HG03575 (cell line): ENCODE data around the gene POLR3F.
A peak's percentile ranks its signal among the peaks of the same experiment; 100 is the strongest.

Source experiments
- ATAC-seq: cut with Tn5 transposase; IDR thresholded peaks from one replicate; pipeline ENCODE4 v1.9.1; 2021; ENCODE audit not compliant: unreplicated experiment, insufficient number of reproducible peaks, low FRiP score; ENCODE audit errors: extremely low read depth

Gene POLR3F

DNA sequence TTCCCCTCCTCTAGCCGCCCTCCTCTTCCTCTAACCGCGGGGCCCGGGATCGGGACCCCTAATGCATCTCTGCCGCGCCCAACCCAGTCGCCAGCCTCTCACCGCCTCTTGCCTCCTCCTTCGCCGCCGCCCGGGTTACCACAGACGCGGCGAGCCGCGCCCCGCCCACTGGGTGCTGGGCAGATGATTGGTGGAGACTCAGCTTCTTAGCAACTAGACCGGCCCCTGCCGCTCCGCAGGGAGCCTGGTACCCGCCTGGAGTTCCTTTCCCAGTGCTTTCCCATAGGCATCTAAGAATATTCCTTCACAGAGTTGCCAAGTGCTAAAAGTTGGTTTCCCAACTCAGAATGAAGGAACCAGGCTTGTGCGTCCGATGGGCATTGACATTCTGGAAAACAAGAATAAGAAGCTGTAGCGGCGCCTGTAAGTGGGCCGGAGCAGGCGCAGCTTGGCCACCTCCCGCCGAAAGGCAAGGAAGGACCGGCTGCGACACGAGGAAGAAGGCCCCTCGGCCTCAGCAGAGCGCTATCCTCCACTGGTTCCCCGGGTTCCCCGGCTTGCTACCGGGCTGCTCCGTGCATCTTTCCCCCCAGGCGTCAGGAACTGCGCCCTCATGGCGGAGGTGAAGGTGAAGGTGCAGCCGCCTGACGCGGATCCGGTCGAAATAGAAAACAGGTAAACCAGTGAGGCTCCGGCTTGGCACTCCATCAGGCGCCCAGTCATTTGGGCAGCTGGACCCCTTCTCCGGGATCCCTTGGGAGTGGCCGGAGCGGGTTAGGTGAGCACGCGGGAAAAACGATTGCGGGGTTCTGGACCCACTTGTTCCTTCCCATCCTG lies at the start of gene POLR3F, which contains the start of gene DZANK1:
Gene POLR3F, plus strand, starts transcription at position 497 of the 837 bp plus-strand sequence. Its CDS starts 117 bp downstream, at position 614.
Gene DZANK1, minus strand, starts transcription at position 137 of the 837 bp plus-strand sequence. CDS start 1,672 bp downstream, outside the sequence.
- peak; percentile 87 for ATAC-seq

- ATAC-seq: no peak
These were observed 45.6 kb upstream of the POLR3F start for GRCh38 chr20:18421608-18422007.

DNA sequence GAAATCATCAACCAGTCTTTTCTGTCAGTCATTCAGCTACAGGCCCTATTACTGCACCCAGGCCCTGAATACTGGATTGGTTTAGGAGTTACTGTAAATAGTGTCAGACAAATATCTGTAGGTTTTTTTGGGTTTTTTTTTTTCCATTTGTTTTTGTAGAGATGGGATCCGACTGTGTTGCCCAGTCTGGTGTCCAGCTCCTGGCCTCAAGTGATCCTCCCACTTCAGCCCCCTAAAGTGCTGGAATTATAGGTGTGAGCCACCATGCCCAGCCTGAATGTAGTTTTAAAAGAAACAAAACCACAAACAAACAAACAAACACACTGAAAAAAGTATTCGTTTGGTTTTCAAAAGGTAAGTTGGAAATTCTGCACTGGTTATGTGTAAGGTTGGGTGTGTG lies 40.0 kb upstream of the POLR3F start:
- ATAC-seq: no peak

GRCh38 chr20:18428490-18429173 lies 38.6 kb upstream of the POLR3F start:
- no peak for ATAC-seq

DNA sequence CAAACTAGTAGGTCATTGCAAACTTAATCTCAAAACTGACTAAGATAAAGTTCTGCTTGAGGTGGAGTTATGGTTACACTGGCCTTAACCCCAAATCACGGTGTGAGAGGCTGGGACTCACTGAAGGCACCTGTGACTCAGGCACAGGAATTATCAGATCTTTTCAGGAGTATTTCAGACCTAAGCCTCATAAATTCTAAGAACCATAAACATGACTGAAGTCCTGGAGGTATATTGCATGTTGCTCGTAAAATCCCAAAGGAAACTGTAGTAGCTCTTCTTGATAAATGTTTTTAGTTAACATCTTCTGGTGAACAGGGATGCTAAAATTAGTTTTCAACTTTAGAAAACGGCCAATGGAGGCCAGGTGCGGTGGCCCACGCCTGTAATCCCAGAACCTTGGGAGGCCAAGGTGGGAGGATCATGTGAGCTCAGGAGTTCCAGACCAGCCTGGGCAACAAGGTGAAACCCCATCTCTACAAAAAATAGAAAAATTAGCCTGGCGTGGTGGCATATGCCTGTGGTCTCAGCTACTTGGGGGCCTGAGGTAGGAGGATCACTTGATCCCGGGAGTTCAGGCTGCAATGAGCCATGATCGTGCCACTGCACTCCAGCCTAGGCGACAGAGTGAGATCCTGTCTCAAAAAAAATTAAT lies 36.9 kb upstream of the POLR3F start:
- ATAC-seq: no peak

- ATAC-seq: no peak
These were observed 36.0 kb upstream of the POLR3F start for GRCh38 chr20:18431206-18431605.

GRCh38 chr20:18436847-18437246 lies 30.3 kb upstream of the POLR3F start:
- no peak for ATAC-seq

GRCh38 chr20:18440403-18440802 lies 26.8 kb upstream of the POLR3F start:
- no peak for ATAC-seq

GRCh38 chr20:18443886-18444285 lies 23.3 kb upstream of the POLR3F start:
- no peak for ATAC-seq

DNA sequence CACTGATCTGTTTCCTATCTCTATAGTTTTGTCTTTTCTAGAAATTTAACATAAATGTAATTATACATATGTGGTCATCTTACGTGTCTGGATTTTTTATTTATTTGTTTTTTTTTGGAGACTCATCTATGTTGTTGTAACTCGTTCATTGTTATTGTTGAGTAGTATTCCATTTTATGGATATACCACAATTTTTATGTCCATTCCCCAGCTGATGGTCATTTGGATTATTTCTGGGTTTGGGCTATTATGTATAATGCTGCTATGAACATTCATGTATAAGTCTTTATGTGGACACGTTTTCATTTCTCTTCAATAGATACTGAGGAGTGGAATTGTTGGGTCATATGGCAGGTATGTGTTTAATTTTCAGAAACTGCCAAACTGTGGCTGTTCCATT lies 10.6 kb upstream of the POLR3F start:
- no peak for ATAC-seq

- no peak for ATAC-seq
These were observed 1.5 kb upstream of the POLR3F start for GRCh38 chr20:18465536-18466200.

GRCh38 chr20:18466574-18466893 lies 656 bp upstream of the POLR3F start:
- ATAC-seq: no peak

DNA sequence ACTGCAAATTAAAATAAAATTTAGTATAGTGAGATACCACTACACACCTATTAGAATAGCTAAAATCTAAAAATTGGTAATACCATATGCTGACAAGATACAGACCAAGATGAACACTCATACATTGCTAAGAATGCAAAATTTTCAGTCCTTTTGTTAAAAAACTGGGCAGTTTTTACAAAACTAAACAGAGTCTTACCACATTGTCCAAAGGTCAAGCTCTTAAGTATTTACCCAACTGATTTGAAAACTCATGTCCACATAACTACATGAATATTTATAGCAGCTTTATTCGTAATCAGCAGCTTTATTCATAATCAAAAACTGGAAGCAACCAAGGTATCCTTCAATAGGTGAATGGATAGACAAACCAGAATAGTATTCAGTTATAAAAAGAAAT lies 10.0 kb downstream of the POLR3F start:
- no peak for ATAC-seq

GRCh38 chr20:18477821-18478220 lies 10.6 kb downstream of the POLR3F start:
- no peak for ATAC-seq

- no peak for ATAC-seq
These were observed 14.4 kb downstream of the POLR3F start for GRCh38 chr20:18481596-18481995.

- ATAC-seq: no peak
These were observed 21.1 kb downstream of the POLR3F start for GRCh38 chr20:18488301-18488700.

DNA sequence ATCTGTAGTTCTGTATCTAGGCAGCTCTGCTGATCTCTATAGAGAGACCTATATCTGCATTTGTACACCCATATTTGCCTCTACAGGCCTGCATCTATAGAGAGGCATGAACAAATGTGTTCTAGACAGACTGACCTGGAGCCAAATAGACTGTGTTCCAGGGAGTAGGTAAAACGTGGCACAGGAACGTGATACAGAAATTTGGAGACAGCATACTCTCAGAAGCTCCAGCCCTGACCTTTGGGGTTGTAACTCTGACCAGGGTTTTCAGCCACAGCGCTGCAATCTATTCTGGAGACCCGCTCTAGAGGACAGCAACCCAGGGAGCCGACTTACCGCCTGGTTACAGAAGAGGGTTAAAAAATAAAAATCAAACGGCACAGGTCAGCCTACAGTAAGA lies 28.9 kb downstream of the POLR3F start:
- no peak for ATAC-seq

DNA sequence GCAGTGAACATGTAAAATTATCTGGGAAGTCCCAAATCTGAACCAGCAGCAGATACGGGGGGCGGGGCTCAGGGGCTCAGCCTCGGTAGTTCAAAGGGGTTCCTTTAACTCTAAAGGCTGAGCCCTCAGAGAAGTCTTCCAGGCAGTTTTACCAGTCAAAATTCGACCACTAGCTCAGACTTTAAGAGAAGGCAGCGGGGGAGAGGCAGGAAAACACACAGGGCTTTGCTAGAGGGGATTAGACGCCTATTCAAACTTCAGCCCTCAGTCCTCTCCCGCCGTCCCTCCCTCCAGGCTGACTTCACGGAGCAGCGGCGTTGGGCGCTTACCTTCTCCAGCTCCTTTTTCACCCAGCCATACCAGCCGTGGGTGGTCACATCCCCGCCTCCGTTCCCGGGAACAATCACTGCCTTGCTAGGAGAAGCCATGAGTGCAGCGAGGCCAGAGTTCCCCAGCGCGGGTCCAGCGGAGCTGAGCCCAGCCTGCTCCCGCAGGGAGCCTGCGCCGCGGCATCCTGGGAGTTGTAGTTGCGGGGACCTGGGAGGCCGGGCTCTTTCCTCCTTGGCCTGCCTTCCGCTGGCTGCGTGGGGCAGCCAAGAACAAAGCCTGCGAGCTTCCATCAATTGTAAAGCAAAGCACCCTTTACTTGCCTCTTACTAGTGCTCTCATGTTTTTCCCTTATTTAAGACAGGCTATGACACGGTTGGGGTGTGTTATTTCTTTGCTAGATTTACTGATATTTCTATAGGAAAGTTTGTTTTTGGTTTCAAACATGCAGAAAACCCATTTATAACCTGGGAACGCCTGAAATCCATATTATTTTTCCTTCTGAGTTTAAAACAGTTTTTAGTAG lies 29.8 kb downstream of the POLR3F start, which contains the start of gene RBBP9:
Gene RBBP9, minus strand, starts transcription at position 486 of the 853 bp plus-strand sequence. Its CDS starts 58 bp downstream, at position 428.
- peak; percentile 90 for ATAC-seq
